GM23338 (cell line): ENCODE results near the gene DCST2. TPM values are rescaled to one million over a fixed set of nuclear protein-coding genes. Genes with fewer than 3 reads are reported as not detected.

ENCODE experiments used
- ATAC-seq: fragments of 200-7000 bp; cut with Tn5 transposase; 3 replicates; pipeline ENCODE4 v1.9.1; 2020
- DNase-seq: peaks from one replicate; pipeline ENCODE4 v3.0.0-alpha.2; 2015; ENCODE audit warnings: low spot score
- H2AFZ ChIP-seq: fragments of 200-600 bp; sonication (generic); 2 replicates; pipeline ENCODE4 v1.8.0; 2016; ENCODE audit warnings: antibody characterized with exemption, mild to moderate bottlenecking, moderate library complexity
- H3F3A ChIP-seq: fragments of 200-600 bp; sonication (generic); replicated peaks from 2 replicates; pipeline ENCODE4 v1.8.0; 2017; ENCODE audit warnings: antibody characterized with exemption, mixed run types, low read depth
- H3K27ac ChIP-seq: fragments of 200-600 bp; sonication (generic); 2 replicates; pipeline ENCODE4 v1.6.1; 2016; ENCODE audit warnings: low read depth
- H3K27me3 ChIP-seq: fragments of 200-600 bp; sonication (generic); 2 replicates; pipeline ENCODE4 v1.8.0; 2016; ENCODE audit warnings: mild to moderate bottlenecking, mixed run types, moderate library complexity; ENCODE audit not compliant: insufficient read depth
- H3K36me3 ChIP-seq: fragments of 200-600 bp; sonication (generic); 2 replicates; pipeline ENCODE4 v1.8.0; 2016; ENCODE audit warnings: mild to moderate bottlenecking; ENCODE audit not compliant: insufficient read depth
- H3K4me1 ChIP-seq: fragments of 200-600 bp; sonication (generic); 2 replicates; pipeline ENCODE4 v1.8.0; 2016; ENCODE audit warnings: mild to moderate bottlenecking, moderate library complexity; ENCODE audit not compliant: insufficient read depth
- H3K4me2 ChIP-seq: fragments of 200-600 bp; sonication (generic); 2 replicates; pipeline ENCODE4 v1.7.1; 2017; ENCODE audit warnings: mixed run types
- H3K4me3 ChIP-seq: fragments of 200-600 bp; sonication (generic); 2 replicates; pipeline ENCODE4 v1.6.1; 2016; ENCODE audit warnings: mixed run types
- H3K79me2 ChIP-seq: fragments of 200-600 bp; sonication (generic); replicated peaks from 2 replicates; pipeline ENCODE4 v1.8.0; 2017; ENCODE audit warnings: mild to moderate bottlenecking; ENCODE audit not compliant: insufficient read depth
- H3K9me2 ChIP-seq: fragments of 200-600 bp; sonication (generic); 2 replicates; pipeline ENCODE4 v1.8.0; 2017; ENCODE audit not compliant: insufficient read depth
- H4K20me1 ChIP-seq: fragments of 200-600 bp; sonication (generic); replicated peaks from 2 replicates; pipeline ENCODE4 v1.8.0; 2017; ENCODE audit warnings: mild to moderate bottlenecking; ENCODE audit not compliant: insufficient read depth
- H3K27ac Mint-ChIP-seq: 2 replicates; pipeline ENCODE4 v1.8.0; 2020; ENCODE audit warnings: inconsistent platforms, mild to moderate bottlenecking, moderate library complexity, mixed read lengths
- H3K27me3 Mint-ChIP-seq: 3 replicates; pipeline ENCODE4 v1.8.0; 2022; ENCODE audit warnings: low read depth, mild to moderate bottlenecking, moderate library complexity, mixed read lengths, inconsistent platforms; ENCODE audit not compliant: insufficient read depth, poor library complexity
- H3K36me3 Mint-ChIP-seq: 3 replicates; pipeline ENCODE4 v1.8.0; 2021; ENCODE audit warnings: low read depth, mild to moderate bottlenecking, inconsistent platforms, moderate library complexity, mixed read lengths
- H3K4me1 Mint-ChIP-seq: 3 replicates; pipeline ENCODE4 v1.8.0; 2020; ENCODE audit warnings: mild to moderate bottlenecking, inconsistent platforms, mixed read lengths
- H3K4me3 Mint-ChIP-seq: 3 replicates; pipeline ENCODE4 v1.8.0; 2021; ENCODE audit warnings: moderate library complexity, mild to moderate bottlenecking, inconsistent platforms, mixed read lengths
- H3K9me3 Mint-ChIP-seq: 3 replicates; pipeline ENCODE4 v1.8.0; 2020; ENCODE audit warnings: moderate library complexity, mild to moderate bottlenecking, inconsistent platforms, mixed read lengths
- CREB1 ChIP-seq: fragments of 250-450 bp; sonication (Bioruptor Pico); IDR thresholded peaks from 2 replicates; pipeline ENCODE4 v1.5.0; 2020; ENCODE audit warnings: low read depth, mild to moderate bottlenecking, moderate library complexity
- EZH2 ChIP-seq: fragments of 200-600 bp; sonication (generic); IDR thresholded peaks from one replicate; pipeline ENCODE4 v1.8.0; 2017; ENCODE audit warnings: antibody characterized with exemption, mild to moderate bottlenecking, low read depth; ENCODE audit not compliant: unreplicated experiment
- EZH2phosphoT487 ChIP-seq: fragments of 200-600 bp; sonication (generic); IDR thresholded peaks from one replicate; pipeline ENCODE4 v1.8.1; 2018; ENCODE audit warnings: antibody characterized with exemption; ENCODE audit not compliant: unreplicated experiment
- JUNB ChIP-seq: IDR thresholded peaks from one replicate; pipeline ENCODE4 v1.6.1; 2016; ENCODE audit warnings: antibody characterized with exemption; ENCODE audit not compliant: unreplicated experiment
- NANOG ChIP-seq: IDR thresholded peaks from 2 replicates; pipeline ENCODE4 v1.6.1; 2016; ENCODE audit warnings: antibody characterized with exemption, borderline replicate concordance
- POLR2AphosphoS5 ChIP-seq: IDR thresholded peaks from 2 replicates; pipeline ENCODE4 v1.6.1; 2016; ENCODE audit warnings: antibody characterized with exemption, low read depth
- STAT1 ChIP-seq: IDR thresholded peaks from one replicate; pipeline ENCODE4 v1.6.1; 2016; ENCODE audit warnings: antibody characterized with exemption; ENCODE audit not compliant: unreplicated experiment
- ZNF114 ChIP-seq: fragments of 250-450 bp; sonication (Bioruptor Pico); IDR thresholded peaks from 2 replicates; pipeline ENCODE4 v1.5.0; 2020; ENCODE audit warnings: mild to moderate bottlenecking, moderate library complexity
- ZNF331 ChIP-seq: fragments of 250-450 bp; sonication (Bioruptor Pico); IDR thresholded peaks from 2 replicates; pipeline ENCODE4 v1.5.0; 2020; ENCODE audit warnings: low read depth, mild to moderate bottlenecking, moderate library complexity
- polyA plus RNA-seq: library from polyadenylated mRNA; unstranded; fragments of >200 nt; fragmentation: Nextera tagmentation; extraction: Ambion mirVana; gene quantifications from 2 replicates; pipeline ENCODE4 v1.2.1, GENCODE V29; 2016
- total RNA-seq: library from RNA; depleted of rRNA; stranded (reverse); fragments of >200 nt; shearing (Covaris generic); gene quantifications from 2 replicates; pipeline ENCODE4 v1.2.3, GENCODE V29; 2014
- TF ChIP-seq, protein P1 (sequence below): IDR thresholded peaks from one replicate; pipeline ENCODE4 v1.6.1; 2018; ENCODE audit warnings: antibody characterized with exemption; ENCODE audit not compliant: unreplicated experiment
- TF ChIP-seq, protein P2 (sequence below): IDR thresholded peaks from 2 replicates; pipeline ENCODE4 v1.6.1; 2016; ENCODE audit warnings: antibody characterized with exemption
- TF ChIP-seq, protein P3 (sequence below): fragments of 250-450 bp; sonication (Bioruptor Pico); IDR thresholded peaks from 2 replicates; pipeline ENCODE4 v1.5.0; 2020; ENCODE audit warnings: mild to moderate bottlenecking, moderate library complexity
- TF ChIP-seq, protein P4 (sequence below), 2 experiments: fragments of 200-600 bp in 1 of 2; sonication (generic) in 1 of 2; conservative IDR thresholded peaks; 2 replicates each; pipeline versions ENCODE4 v1.5.1 to v1.6.1; 2016 to 2017; ENCODE audit warnings: antibody characterized with exemption in 2 of 2, low read depth in 2 of 2, mild to moderate bottlenecking in 2 of 2, moderate library complexity in 1 of 2

DCST2 gene
- total and polyA plus RNA-seq, 2 experiments from 2014 or later: 0.78 TPM; not detected in 1

DNA sequence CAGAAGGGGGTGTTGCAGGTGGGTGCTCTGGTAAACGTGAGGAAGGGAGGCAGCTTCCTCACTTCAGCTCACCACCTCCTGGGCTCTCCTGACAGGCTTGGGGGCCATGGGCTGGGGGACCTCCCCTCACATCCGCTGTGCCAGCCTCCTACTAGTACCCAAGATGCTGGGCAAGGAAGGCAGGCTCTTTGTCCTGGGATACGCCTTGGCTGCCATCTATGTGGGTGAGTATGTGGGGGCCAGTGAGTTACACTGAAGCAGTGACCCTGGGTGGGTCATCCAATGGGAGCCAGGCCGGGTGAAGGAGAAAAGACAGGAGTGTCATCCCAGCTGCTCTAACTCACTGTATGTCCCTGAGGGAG is 5.7 kb upstream of the DCST2 start:
- no peak overlapping the region for H3K4me2 ChIP-seq
- Mint-ChIP-seq H3K9me3 (no peaks in the 10 kb centered on the region), H3K27me3 (peaks cover 12% of the 10 kb centered on the region), H3K36me3 (no peaks in the 10 kb centered on the region), H3K4me3 (no peak overlapping the region), H3K4me1 (peaks cover 5% of the 10 kb centered on the region), H3K27ac (no peak overlapping the region)
- H3K4me3 ChIP-seq: no peak overlapping the region
- no peak for ATAC-seq
- no peaks in the 10 kb centered on the region for H4K20me1 ChIP-seq
- H3K79me2 ChIP-seq: no peaks in the 10 kb centered on the region
- no peaks in the 10 kb centered on the region for H3K4me1 ChIP-seq
- no peak overlapping the region for H3K27ac ChIP-seq
- TF ChIP-seq JUNB (no peak), EZH2phosphoT487 (no peak), ZNF114 (CRISPR knock-in tag) (no peak), POLR2AphosphoS5 (no peak), STAT1 (no peak), CREB1 (CRISPR knock-in tag) (no peak), EZH2 (no peak), NANOG (no peak), ZNF331 (CRISPR knock-in tag) (no peak)
- TF ChIP-seq, protein P1, sequence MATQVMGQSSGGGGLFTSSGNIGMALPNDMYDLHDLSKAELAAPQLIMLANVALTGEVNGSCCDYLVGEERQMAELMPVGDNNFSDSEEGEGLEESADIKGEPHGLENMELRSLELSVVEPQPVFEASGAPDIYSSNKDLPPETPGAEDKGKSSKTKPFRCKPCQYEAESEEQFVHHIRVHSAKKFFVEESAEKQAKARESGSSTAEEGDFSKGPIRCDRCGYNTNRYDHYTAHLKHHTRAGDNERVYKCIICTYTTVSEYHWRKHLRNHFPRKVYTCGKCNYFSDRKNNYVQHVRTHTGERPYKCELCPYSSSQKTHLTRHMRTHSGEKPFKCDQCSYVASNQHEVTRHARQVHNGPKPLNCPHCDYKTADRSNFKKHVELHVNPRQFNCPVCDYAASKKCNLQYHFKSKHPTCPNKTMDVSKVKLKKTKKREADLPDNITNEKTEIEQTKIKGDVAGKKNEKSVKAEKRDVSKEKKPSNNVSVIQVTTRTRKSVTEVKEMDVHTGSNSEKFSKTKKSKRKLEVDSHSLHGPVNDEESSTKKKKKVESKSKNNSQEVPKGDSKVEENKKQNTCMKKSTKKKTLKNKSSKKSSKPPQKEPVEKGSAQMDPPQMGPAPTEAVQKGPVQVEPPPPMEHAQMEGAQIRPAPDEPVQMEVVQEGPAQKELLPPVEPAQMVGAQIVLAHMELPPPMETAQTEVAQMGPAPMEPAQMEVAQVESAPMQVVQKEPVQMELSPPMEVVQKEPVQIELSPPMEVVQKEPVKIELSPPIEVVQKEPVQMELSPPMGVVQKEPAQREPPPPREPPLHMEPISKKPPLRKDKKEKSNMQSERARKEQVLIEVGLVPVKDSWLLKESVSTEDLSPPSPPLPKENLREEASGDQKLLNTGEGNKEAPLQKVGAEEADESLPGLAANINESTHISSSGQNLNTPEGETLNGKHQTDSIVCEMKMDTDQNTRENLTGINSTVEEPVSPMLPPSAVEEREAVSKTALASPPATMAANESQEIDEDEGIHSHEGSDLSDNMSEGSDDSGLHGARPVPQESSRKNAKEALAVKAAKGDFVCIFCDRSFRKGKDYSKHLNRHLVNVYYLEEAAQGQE: no peak
- TF ChIP-seq, protein P2, sequence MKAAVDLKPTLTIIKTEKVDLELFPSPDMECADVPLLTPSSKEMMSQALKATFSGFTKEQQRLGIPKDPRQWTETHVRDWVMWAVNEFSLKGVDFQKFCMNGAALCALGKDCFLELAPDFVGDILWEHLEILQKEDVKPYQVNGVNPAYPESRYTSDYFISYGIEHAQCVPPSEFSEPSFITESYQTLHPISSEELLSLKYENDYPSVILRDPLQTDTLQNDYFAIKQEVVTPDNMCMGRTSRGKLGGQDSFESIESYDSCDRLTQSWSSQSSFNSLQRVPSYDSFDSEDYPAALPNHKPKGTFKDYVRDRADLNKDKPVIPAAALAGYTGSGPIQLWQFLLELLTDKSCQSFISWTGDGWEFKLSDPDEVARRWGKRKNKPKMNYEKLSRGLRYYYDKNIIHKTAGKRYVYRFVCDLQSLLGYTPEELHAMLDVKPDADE: no peak
- TF ChIP-seq, protein P3, sequence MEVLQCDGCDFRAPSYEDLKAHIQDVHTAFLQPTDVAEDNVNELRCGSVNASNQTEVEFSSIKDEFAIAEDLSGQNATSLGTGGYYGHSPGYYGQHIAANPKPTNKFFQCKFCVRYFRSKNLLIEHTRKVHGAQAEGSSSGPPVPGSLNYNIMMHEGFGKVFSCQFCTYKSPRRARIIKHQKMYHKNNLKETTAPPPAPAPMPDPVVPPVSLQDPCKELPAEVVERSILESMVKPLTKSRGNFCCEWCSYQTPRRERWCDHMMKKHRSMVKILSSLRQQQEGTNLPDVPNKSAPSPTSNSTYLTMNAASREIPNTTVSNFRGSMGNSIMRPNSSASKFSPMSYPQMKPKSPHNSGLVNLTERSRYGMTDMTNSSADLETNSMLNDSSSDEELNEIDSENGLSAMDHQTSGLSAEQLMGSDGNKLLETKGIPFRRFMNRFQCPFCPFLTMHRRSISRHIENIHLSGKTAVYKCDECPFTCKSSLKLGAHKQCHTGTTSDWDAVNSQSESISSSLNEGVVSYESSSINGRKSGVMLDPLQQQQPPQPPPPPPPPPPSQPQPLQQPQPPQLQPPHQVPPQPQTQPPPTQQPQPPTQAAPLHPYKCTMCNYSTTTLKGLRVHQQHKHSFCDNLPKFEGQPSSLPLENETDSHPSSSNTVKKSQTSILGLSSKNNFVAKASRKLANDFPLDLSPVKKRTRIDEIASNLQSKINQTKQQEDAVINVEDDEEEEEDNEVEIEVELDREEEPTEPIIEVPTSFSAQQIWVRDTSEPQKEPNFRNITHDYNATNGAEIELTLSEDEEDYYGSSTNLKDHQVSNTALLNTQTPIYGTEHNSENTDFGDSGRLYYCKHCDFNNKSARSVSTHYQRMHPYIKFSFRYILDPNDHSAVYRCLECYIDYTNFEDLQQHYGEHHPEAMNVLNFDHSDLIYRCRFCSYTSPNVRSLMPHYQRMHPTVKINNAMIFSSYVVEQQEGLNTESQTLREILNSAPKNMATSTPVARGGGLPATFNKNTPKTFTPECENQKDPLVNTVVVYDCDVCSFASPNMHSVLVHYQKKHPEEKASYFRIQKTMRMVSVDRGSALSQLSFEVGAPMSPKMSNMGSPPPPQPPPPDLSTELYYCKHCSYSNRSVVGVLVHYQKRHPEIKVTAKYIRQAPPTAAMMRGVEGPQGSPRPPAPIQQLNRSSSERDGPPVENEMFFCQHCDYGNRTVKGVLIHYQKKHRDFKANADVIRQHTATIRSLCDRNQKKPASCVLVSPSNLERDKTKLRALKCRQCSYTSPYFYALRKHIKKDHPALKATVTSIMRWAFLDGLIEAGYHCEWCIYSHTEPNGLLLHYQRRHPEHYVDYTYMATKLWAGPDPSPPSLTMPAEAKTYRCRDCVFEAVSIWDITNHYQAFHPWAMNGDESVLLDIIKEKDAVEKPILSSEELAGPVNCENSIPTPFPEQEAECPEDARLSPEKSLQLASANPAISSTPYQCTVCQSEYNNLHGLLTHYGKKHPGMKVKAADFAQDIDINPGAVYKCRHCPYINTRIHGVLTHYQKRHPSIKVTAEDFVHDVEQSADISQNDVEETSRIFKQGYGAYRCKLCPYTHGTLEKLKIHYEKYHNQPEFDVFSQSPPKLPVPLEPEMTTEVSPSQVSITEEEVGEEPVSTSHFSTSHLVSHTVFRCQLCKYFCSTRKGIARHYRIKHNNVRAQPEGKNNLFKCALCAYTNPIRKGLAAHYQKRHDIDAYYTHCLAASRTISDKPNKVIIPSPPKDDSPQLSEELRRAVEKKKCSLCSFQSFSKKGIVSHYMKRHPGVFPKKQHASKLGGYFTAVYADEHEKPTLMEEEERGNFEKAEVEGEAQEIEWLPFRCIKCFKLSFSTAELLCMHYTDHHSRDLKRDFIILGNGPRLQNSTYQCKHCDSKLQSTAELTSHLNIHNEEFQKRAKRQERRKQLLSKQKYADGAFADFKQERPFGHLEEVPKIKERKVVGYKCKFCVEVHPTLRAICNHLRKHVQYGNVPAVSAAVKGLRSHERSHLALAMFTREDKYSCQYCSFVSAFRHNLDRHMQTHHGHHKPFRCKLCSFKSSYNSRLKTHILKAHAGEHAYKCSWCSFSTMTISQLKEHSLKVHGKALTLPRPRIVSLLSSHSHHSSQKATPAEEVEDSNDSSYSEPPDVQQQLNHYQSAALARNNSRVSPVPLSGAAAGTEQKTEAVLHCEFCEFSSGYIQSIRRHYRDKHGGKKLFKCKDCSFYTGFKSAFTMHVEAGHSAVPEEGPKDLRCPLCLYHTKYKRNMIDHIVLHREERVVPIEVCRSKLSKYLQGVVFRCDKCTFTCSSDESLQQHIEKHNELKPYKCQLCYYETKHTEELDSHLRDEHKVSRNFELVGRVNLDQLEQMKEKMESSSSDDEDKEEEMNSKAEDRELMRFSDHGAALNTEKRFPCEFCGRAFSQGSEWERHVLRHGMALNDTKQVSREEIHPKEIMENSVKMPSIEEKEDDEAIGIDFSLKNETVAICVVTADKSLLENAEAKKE: no peak
- TF ChIP-seq, protein P4, sequence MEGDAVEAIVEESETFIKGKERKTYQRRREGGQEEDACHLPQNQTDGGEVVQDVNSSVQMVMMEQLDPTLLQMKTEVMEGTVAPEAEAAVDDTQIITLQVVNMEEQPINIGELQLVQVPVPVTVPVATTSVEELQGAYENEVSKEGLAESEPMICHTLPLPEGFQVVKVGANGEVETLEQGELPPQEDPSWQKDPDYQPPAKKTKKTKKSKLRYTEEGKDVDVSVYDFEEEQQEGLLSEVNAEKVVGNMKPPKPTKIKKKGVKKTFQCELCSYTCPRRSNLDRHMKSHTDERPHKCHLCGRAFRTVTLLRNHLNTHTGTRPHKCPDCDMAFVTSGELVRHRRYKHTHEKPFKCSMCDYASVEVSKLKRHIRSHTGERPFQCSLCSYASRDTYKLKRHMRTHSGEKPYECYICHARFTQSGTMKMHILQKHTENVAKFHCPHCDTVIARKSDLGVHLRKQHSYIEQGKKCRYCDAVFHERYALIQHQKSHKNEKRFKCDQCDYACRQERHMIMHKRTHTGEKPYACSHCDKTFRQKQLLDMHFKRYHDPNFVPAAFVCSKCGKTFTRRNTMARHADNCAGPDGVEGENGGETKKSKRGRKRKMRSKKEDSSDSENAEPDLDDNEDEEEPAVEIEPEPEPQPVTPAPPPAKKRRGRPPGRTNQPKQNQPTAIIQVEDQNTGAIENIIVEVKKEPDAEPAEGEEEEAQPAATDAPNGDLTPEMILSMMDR (conservative IDR thresholded peaks at IDR 0.05; ENCODE audit: low read depth in 2 of 2): no peak
- H2AFZ ChIP-seq: no peak overlapping the region
- no peaks in the 10 kb centered on the region for H3K36me3 ChIP-seq
- DNase-seq: no peak
- H3F3A ChIP-seq: 0 out of 2 replicates have a peak, but pooled peaks cover 3% of the 10 kb centered on the region
- H3K27me3 ChIP-seq: no peaks in the 10 kb centered on the region
- H3K9me2 ChIP-seq: no peaks in the 10 kb centered on the region
